ENCODE measurements around the gene SIRT1.
"Not testable (repeated sequence)": the region's sequence is repeated elsewhere in the genome, so short reads cannot be mapped to it uniquely, and the experiment has no call there.

Gene SIRT1

DNA sequence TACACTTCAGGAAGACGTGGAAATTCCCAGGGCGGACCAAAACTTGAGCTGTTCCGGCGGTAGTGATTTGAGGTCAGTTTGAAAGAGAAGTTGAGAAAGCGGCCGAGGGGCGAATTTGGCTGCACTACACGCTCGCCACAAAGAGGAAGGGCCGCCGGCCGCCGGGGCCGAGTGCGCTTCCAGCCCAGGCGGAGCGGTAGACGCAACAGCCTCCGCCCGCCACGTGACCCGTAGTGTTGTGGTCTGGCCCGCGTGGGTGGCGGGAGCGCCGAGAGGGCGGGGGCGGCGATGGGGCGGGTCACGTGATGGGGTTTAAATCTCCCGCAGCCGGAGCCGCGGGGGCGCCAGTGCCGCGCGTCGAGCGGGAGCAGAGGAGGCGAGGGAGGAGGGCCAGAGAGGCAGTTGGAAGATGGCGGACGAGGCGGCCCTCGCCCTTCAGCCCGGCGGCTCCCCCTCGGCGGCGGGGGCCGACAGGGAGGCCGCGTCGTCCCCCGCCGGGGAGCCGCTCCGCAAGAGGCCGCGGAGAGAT lies at the start of gene SIRT1:
Gene SIRT1, plus strand, starts transcription at position 344 of the 529 bp plus-strand sequence. Its CDS starts 66 bp downstream, at position 410.
- peak; percentile 65 for DNase-seq

DNA sequence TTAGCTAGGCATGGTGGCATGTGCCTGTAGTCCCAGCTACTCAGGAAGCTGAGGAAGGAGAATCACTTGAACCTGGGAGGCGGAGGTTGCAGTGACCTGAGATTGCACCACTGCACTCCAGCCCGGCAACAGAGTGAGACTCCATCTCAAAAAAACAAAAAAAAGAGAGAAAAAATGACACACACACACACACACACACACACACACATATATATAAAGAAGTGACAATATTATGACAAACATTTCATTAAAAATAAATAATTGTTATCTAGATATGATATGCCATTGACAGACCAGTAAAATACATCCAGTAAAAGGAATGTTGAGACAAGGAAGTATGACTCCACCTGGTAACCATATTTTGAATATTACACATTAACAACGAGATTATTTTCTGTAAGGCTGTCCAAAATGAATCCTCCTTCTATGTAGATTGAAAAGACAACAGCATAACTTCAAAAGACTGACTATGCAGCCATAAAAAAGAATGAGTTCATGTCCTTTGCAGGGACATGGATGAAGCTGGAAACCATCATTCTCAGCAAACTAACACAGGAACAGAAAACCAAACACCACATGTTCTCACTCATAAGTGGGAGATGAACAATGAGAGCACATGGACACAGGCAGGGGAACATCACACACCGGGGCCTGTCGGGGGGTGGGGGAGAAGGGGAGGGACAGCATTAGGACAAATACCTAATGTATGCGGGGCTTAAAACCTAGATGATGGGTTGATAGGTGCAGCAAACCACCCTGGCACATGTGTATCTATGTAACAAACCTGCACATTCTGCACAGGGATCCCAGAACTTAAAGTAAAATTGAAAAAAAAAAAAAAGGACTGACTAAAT lies 48.7 kb upstream of the SIRT1 start:
- DNase-seq = not testable (repeated sequence)

DNA sequence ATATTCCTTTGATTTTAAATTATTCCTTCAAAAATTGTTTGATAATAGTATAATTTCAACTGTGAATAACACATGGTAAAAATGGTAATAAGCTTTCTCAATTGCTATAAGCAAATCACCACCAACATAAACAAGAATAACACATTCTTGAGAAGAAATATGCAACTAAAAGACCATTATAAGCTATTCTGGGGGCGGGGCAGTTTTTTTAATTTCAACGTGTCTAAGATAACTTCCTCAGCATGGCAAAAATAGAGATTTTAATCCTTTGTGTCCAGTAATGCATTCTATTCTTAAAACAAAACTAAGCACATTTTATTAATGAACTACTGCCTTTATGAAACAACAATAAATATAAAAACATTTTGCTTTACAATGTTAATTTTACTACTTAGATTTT lies 48.0 kb upstream of the SIRT1 start:
- no peak for DNase-seq

DNA sequence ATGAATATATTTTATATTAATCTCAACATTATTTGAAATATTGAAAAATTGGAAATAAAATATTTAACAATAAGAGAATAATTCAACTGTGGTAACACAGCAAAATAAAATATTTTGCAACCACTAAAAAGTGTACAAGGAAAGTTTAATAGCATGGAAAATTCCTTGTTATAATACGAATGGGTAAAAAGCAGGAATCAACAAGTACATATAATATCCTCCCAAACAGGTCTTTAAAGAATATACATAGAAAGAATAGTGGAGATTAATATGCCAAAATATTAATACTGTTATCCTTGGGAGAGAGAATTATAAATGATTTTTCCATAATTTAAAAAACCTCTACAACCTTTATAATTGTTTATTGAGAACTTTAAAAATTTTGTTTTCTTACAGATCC lies 47.5 kb upstream of the SIRT1 start:
- no peak for DNase-seq

DNA sequence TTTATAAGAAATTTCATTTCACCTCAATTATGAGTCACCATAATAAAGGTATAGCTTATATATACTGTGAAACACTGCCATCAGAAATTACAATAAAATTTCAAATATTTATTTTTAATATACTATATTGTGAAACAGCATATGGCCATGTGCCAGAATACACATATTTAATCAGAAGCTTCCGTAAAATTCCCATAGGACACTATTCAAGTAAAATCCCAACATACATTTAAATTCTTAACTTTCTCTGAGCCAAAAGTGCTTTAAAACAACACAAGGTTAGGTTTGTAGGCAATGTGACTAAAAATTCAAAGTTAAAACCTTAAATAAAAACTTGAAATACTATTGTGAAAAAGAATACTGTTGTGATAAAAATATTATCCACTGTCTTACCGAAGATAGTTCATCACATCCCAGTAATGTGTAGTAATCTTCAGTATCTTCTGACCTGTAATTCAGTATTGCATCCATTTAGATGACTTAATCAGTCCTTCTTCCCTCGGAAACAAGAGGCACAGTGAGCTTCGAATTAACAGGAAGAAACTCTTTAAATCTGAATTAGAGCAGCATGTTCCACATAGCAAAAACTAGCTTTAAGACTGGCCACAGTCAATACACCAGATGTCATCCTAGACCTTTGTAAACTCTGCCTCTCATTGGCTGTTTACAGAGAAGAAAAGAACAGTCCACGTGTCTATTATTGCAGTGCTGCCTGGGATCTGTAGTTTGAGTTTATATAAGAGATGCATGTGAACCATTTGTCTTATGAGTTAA lies 46.7 kb upstream of the SIRT1 start, which contains the start of gene DNAJC12:
Gene DNAJC12, minus strand, starts transcription at position 648 of the 774 bp plus-strand sequence. Its CDS starts 177 bp downstream, at position 471.
- DNase-seq = peak; percentile 50

DNA sequence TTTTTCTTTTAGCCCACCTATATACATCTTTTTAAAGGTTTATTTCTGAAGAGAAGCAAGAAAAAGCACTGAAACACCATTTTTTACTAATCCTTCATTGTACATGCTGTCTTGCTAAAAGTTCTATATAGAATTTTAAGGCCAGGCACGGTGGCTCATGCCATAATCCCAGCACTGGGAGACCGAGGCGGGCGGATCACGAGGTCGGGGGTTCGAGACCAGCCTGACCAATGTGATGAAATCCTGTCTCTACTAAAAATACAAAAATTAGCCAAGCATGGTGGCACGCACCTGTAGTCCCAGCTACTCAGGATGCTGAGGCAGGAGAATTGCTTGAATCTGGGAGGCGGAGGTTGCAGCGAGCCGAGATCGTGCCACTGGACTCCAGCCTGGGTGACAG lies 44.9 kb upstream of the SIRT1 start:
- DNase-seq = not testable (repeated sequence)

DNA sequence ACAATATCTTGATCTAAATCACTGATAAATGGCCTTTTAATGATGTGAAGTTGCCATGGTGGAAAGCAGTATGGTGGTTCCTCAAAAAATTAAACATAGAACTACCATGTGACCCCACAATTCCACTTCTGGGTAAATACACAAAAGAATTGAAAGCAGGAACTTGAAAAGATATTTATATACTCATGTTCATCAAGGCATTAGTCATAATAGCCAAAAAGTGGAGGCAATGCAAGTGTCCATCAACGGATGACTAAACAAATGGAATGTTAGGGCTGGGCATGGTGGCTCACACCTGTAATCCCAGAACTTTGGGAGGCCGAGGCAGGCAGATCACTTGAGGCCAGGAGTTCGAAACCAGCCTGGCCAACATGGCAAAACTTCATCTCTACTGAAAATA lies 44.5 kb upstream of the SIRT1 start:
- no peak for DNase-seq

DNA sequence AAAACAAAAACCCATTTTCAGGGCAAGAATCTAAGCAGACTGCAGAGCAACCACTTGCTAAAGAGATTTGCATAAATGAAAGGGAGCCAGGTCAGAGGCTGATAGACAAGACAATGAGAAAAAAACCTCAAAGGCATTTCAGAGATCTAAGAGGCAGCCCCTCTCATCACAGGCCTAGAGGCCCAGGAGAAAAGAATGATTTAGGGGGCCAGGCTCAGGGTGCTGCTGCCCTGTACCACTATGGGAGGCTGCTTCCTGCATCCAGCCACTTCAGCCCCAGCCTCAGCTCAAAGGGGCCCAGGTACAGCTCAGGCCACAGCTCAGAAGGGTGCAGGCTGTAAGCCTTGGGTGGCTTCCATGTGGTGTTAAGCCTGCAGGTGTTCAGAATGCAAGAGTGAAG lies 42.7 kb upstream of the SIRT1 start:
- DNase-seq = no peak

DNA sequence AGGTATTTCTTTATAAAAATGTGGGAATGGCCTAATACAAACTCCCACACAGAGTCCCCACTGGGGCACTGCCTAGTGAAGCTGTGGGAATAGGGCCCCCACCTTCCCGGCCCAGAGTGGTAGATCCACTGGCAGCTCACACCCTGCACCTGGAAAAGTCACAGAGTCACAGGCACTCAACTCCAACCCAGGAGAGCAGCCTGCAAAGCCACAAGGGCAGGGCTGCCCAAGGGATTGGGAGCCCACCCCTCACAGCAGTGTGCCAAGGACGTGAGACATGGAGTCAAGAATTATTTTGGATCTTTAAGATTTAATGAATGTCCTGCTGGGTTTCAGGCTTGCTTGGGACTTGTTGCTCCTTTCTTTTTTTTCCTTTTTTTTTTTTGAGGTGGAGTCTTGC lies 41.2 kb upstream of the SIRT1 start:
- no peak for DNase-seq

DNA sequence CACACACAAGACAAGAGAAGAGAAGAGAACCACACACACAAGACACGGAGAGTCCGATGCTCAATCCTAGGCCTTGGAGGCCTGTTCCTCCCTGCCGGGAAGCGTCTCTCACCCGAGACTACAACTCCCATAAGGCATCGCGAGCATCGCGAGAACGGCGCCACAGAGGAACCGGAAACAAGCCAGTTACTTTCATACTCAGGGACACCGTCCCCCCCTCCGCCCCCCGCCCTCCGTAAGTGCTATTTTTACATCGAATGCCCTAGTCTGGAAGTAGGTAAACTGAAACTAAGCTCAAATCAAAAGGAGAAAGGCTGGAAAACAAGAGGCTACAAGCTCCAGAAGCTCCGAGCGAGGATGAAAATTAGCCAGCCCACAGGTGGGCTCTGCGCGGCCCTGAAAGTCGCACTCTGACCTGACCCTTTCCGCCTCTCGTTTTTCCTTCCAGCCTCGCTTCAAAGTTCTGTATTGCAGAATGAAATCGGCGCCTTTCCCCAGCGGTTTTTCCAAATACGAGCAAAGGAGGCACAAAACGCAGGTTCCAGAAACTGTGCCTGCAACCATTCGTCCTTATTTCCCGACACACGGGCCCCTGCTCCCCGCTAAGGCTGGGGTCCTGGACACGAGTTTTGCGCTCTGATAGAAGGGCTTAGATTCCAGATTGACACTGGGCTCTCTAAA lies 35.0 kb upstream of the SIRT1 start:
- peak; percentile 46 for DNase-seq

DNA sequence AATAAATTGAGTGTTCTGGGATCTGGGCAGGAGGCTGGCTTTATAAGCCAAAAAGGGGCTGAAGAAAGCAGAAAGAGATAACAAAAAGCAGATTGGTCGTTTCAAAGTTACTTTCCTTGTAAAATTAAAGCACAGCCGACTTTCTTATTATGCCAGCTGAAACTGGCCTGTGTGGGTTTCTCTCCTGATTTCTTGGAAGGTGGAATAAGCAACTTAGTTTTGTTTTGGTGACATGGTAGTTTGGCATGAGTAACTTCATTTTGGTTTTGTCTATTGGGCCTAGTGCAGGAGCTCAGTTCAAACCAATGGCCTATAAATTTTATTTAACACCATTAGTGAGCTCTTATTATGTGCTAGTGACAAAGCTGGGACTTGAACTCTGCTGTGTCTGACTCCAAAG lies 33.3 kb upstream of the SIRT1 start:
- no peak for DNase-seq

DNA sequence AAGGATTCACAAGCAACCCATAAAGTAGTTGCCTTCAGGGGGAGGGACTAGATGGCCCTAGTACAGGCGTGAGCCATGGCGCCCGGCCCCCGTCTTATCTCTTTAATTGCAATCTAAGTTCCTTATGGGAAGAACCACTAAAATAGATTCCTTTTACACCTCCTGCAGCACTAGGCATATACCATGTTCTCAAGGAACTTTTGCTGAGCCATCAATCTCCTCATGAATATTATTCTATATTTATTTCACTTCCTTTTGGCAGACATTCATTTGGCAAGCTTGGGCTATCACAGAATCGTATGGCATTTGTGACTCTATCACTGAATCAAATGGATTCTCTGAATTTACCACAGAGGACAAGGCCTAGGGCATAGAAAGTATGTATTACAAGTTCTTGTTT lies 31.7 kb upstream of the SIRT1 start:
- no peak for DNase-seq

DNA sequence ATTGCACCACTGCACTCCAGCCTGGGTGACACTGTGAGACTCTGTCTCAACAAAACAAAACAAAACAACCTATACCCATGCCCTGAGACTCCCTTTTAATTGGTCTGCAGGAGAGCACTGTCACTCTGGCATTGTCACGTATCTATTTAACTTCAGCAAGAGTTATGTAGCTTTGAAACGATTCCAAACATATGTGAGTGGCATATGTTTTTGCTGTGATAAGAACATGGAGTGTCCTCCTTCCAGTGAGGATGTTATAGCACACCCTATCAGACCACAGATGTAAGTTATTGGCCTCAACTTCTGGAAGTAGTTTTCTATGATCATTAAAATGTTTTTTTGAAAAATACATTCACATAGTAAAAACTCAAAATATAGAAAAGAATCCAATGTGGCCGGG lies 30.9 kb upstream of the SIRT1 start:
- no peak for DNase-seq

DNA sequence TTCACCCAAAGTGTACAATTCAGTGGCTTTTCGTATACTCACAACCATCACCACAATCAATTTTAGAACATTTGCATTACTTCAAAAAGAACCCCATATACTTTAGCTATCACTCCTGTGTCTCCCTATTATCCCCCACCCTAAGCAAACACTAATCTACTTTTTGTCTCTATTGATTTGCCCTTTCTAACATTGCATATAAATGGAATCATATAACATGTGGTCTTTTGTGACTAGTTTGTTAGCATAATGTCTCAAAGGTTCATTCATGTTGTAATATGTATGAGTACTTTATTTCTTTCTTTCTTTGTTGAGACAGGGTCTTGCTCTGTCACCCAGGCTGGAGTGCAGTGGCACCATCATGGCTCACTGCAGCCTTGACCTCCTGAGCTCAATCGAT lies 25.5 kb upstream of the SIRT1 start:
- no peak for DNase-seq

DNA sequence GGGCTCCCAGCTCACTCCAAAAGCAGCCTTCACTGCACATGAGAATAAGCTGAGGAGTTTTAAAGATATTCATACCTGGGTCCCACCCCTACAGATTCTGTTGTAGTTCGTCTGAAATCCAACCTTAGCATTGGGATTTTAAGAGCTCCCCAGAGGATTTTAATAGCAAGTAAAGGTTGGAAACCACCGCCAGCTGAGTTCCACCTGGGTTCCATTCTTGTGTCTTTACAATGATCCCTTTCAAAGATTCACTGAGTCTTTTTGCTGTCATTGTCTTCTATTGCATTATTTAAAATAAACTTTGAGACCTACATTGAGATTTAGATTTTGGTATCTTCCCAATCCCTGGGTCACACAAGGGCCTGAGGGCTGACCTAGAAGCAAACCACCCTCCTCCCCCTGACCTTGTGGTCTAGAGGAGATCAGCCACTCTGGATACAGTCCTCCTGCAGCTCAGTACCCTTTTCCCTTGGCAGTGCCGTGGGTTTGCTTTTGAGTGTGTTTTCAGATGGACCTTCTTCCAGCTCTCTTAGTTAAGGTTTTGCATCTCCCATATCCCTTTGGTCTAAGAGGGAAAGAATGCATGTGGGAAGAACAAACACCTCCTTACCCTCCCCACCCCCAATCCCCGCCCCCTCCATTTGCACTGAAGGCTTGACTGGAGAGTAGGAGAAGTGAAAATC lies 22.6 kb upstream of the SIRT1 start:
- no peak for DNase-seq

DNA sequence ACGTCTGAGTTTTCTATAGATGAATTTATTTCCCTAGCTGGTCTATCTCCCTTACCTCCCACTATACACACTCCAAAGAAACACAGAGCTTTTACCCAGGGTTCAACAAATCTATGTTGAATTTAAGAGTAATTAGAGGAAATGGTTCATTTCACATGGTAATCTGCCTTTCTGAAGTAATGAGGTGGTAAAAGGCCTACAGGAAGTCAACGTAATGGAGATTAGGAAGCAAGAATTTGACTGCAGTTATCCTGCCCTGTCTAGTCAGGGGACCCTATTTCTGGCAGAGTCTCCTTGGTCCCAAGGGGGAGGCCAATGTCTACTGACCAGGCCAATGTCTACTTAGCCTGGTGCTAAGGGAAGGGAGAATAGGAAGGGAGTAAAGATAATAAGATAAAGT lies 21.4 kb upstream of the SIRT1 start:
- no peak for DNase-seq

DNA sequence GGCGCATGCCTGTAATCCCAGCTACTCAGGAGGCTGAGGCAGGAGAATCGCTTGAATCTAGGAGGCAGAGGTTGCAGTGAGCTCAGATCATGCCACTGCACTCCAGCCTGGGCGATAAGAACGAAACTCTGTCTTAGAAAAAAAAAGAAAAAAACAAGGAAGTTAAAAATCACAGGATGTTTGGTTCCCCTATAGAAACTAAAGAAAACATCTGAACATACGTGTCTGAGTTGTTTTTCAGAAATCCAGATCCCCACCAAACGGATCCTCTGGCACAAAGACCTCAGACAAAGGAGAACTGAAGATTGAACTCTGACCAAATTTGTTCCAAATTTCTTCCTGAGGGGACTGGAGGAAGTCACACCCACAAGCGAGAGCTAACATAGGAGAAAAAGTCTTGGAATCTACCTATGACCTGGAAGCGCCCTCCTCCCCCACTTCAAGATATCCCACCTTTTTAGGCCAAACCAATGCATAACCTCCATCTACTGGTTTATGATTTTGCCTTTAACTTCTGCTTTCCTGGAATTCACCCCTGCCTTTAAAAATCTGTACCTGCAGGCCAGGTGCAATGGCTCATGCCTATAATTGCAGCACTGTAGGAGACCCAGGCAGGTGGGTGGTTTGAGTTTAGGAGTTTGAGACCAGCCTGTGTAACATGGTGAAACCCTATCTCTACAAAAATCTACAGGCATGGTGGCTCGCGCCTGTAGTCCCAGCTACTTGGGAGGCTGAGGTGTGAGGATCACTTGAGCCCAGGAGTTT lies 19.7 kb upstream of the SIRT1 start:
- DNase-seq = no peak

DNA sequence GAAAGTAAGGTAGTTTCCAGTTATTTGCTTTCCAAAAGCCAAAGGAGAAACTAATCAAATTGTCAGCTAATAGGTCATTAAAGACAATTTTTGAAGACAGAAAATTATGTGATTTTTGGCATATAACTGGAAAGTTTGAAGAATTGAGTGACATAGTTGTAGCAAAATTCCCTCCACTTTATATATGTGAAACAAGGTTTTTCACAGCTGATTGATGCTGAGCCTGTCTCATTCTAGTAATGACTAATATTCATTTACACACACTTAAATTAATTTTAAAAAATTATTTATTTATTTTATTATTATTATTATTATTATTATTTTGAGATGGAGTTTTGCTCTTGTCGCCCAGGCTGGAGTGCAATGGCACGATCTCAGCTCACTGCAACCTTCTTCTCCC lies 16.3 kb upstream of the SIRT1 start:
- no peak for DNase-seq

DNA sequence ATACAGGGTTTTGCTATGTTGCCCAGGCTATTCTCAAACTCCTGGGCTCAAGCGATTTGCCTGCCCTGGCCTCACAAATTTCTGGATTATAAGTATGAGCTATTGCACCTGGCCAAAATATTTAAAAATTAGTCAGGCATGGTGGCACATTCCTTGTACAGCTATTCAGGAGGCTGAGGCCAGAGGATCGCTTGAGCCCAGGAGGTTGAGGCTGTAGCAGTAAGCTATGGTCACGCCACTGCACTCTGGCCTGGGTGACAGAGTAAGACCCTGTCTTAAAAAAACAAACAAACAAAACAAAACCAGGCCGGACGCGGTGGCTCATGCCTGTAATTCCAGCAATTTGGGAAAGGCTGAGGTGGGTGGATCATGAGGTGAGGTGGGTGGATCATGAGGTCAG lies 14.5 kb upstream of the SIRT1 start:
- no peak for DNase-seq

DNA sequence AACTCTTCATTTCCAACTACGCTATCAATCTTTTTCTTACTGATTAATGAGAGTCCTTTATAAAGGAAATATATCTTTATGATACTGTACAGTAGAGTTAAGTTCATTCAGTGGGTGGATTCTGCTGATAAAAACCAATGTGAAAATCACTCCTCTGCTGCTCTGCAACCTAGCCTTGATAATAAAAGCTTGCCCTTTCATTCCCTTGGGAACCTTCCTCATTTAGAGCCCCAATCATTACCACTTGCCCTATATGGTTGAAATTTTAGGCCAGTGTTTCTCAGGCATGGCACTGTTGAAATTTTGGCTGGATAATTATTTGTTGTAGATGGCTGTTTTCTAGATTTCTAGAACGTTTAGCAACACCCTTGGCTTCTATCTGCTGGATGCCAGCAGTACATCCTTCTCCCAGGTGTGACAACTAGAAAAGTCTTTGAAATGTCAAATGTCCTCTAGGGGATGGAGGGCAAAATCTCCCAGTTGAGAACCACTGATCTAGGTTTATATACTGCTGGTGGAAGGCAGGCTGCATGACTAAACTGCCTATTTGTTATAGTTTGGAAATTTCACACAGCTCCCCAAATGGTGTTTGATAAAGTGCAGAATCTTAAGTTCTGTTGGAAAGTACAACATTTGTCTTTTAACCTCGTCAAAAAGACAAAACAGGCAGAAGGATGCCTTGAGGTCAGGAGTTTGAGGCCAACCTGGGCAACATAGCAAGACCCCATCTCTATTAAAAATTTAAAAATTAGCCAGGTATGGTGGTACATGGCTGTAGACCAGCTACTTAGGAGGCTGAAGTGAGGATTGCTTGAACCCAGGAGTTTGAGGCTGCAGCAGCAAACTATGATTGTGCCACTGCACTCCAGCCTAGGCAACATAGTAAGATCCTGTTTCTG lies 8.9 kb upstream of the SIRT1 start:
- no peak for DNase-seq

DNA sequence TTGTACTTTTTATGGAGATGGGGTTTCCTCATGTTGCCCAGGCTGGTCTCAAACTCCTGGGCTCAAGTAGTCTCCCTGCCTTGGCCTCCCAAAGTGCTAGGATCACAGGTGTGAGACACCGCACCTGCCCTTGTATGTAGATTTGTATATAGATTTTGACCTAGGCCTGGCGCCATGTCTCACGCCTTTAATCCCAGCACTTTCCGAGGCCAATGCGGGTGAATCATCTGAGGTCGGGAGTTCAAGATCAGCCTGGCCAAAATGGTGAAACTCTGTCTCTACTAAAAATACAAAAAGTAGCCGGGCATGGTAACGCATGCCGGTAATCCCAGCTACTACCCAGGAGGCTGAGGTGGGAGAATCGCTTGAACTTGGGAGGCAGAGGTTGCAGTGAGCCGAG lies 7.0 kb upstream of the SIRT1 start:
- DNase-seq = not testable (repeated sequence)

Measured in DMS79 treated with DMSO at 0.1 percent for 48 hours (cell line).